Type B pancreatic cell (in vitro differentiated cells): ENCODE data around the gene CAMK1D. TPM values are rescaled to one million over a fixed set of nuclear protein-coding genes. Genes with fewer than 3 reads are reported as not detected.

Experiments
- DNase-seq: peaks from one replicate; pipeline ENCODE4 v3.0.0; 2021; ENCODE audit warnings: mixed read lengths; ENCODE audit not compliant: unreplicated experiment; ENCODE audit errors: extremely low spot score
- H3K27ac Mint-ChIP-seq: 2 replicates; pipeline ENCODE4 v1.8.0; 2021; ENCODE audit warnings: mild to moderate bottlenecking, mixed read lengths
- H3K27me3 Mint-ChIP-seq: 2 replicates; pipeline ENCODE4 v1.8.0; 2021; ENCODE audit warnings: mixed read lengths
- H3K36me3 Mint-ChIP-seq: 2 replicates; pipeline ENCODE4 v1.8.0; 2021; ENCODE audit warnings: mixed read lengths
- H3K4me1 Mint-ChIP-seq: one replicate; pipeline ENCODE4 v1.8.0; 2021; ENCODE audit warnings: mixed read lengths; ENCODE audit not compliant: unreplicated experiment
- H3K4me3 Mint-ChIP-seq: 2 replicates; pipeline ENCODE4 v1.8.0; 2021; ENCODE audit warnings: mild to moderate bottlenecking, mixed read lengths
- H3K9me3 Mint-ChIP-seq: 2 replicates; pipeline ENCODE4 v1.8.0; 2021; ENCODE audit warnings: mixed read lengths
- total RNA-seq: library from RNA; stranded (reverse); gene quantifications from 2 replicates; pipeline ENCODE4 v1.2.1, GENCODE V29; 2021; ENCODE audit warnings: low replicate concordance
- TF ChIP-seq, protein P1 (sequence below): fragments of 200-600 bp; sonication (generic); conservative IDR thresholded peaks from 2 replicates; pipeline ENCODE4 v1.5.0; 2021; ENCODE audit warnings: antibody characterized with exemption, mild to moderate bottlenecking

The CAMK1D gene
- total RNA-seq, 1 donor from 2014 or later: 12.2 TPM

DNA sequence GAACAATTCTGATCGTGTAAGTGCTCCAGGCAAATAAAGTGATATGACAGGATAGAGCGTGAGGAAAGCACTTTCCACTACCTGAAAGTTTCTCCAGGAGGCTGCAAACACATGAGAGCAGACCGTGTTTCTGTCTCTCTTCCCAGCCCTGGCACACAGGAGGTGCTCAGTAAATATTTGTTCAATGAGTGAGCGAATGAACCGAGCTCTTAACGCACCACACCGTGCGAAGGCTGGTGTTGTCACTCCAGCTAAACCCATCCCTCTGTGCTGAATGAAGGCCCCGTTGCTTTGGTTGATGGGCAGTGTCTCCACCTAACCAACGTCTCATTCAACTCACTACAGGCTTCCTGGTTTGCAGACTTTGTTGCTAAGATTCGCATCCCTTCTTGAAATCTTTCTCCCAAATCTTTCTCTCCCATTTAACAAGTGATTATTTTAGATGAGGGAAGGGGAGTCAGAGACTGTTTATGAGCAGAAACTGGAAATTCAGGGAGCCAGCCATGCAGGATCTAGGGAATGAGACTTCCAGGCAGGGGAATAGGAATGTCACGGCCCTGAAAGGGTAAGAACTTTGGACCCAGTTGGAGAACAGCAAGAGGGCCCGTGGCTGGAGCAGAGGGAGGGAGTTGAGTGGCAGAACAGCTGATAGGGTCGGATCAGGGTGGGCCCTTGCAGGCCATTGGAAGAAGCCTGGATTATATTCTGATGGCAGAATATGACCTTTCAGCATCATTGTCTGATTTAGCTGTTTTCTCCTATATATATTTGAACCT lies 282.6 kb downstream of the CAMK1D start:
- TF ChIP-seq, protein P1, sequence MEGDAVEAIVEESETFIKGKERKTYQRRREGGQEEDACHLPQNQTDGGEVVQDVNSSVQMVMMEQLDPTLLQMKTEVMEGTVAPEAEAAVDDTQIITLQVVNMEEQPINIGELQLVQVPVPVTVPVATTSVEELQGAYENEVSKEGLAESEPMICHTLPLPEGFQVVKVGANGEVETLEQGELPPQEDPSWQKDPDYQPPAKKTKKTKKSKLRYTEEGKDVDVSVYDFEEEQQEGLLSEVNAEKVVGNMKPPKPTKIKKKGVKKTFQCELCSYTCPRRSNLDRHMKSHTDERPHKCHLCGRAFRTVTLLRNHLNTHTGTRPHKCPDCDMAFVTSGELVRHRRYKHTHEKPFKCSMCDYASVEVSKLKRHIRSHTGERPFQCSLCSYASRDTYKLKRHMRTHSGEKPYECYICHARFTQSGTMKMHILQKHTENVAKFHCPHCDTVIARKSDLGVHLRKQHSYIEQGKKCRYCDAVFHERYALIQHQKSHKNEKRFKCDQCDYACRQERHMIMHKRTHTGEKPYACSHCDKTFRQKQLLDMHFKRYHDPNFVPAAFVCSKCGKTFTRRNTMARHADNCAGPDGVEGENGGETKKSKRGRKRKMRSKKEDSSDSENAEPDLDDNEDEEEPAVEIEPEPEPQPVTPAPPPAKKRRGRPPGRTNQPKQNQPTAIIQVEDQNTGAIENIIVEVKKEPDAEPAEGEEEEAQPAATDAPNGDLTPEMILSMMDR: no peak
- peak overlapping the region; percentile 80 for H3K27ac Mint-ChIP-seq
- H3K36me3 Mint-ChIP-seq: peaks cover 5% of the 10 kb centered on the region
- no peak overlapping the region for H3K4me3 Mint-ChIP-seq
- H3K9me3 Mint-ChIP-seq: peaks cover 5% of the 10 kb centered on the region
- no peak for DNase-seq
- no peaks in the 10 kb centered on the region for H3K27me3 Mint-ChIP-seq
- H3K4me1 Mint-ChIP-seq: peaks cover 16% of the 10 kb centered on the region

DNA sequence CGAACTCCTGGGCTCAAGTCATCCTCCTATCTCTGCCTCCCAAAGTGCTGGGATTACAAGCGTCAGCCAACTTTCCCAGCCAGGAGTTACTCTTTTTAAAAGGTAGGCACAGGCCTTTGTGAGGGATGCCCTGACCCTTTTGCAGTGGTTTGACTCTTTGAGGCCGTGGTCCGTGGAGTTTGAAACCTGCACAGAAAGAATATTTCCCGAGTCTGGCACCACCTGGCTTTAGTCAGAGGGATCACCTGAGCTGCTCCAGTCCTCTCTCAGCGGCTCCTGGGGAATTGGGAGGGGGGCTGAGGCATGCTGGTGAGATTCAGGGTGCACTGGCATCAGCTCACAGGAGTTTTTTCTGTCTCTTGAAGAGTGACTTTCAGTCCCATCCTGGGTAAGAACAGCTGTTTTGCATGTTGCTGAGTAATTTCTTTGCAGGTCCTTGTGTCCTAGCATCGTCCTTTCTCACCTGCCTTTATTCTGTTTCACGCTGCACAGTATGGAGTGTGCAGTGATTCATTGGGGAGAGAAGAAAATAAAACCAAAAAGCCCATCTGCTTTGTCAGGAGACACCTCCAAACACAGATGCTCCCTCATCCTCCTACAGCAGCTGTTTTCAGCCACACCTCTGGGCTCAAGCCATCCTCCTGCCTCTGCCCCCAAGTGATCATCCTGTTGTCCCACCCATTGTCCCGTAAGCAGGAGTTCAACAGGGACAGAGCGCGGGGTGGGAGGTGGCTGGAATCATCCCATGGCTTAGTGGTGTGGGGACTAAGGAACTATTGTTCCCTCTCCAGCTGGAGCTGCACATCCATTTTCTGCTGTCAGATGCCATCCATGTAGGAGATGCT lies 284.7 kb downstream of the CAMK1D start:
- Mint-ChIP-seq H3K36me3 (peaks cover 5% of the 10 kb centered on the region), H3K4me3 (no peak overlapping the region), H3K4me1 (peaks cover 22% of the 10 kb centered on the region), H3K27ac (no peak overlapping the region), H3K9me3 (peaks cover 5% of the 10 kb centered on the region), H3K27me3 (no peaks in the 10 kb centered on the region)
- TF ChIP-seq, protein P1: no peak
- no peak for DNase-seq

DNA sequence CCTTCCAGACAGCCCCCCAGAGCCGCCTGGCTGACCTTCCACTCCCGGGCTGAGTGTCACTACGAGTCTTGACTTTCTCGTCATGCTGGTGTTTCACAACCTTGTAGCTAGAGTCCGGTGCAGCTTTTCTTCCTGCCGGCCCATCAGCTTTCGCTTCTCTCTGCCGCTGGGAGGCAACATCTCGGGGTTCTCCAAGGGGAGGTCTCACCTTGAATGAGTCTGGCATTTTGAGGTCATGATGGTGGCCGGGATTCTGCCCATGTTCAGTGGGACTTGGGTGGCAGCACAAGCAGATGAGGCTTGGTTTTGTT lies 285.2 kb downstream of the CAMK1D start:
- H3K27ac Mint-ChIP-seq: no peak overlapping the region

GRCh38 chr10:12635127-12635541 lies 285.8 kb downstream of the CAMK1D start:
- Mint-ChIP-seq H3K36me3 (peaks cover 5% of the 10 kb centered on the region), H3K27me3 (no peaks in the 10 kb centered on the region), H3K4me1 (peaks cover 25% of the 10 kb centered on the region), H3K9me3 (peaks cover 5% of the 10 kb centered on the region), H3K27ac (no peak overlapping the region), H3K4me3 (no peak overlapping the region)
- no peak for DNase-seq
- TF ChIP-seq, protein P1: no peak

More for the DNA sequence above, 285.2 kb downstream of the CAMK1D start:
- Mint-ChIP-seq H3K4me1 (peaks cover 22% of the 10 kb centered on the region), H3K9me3 (peaks cover 5% of the 10 kb centered on the region), H3K27me3 (no peaks in the 10 kb centered on the region), H3K4me3 (no peak overlapping the region), H3K36me3 (peaks cover 5% of the 10 kb centered on the region)
- no peak for DNase-seq
- TF ChIP-seq, protein P1: no peak

DNA sequence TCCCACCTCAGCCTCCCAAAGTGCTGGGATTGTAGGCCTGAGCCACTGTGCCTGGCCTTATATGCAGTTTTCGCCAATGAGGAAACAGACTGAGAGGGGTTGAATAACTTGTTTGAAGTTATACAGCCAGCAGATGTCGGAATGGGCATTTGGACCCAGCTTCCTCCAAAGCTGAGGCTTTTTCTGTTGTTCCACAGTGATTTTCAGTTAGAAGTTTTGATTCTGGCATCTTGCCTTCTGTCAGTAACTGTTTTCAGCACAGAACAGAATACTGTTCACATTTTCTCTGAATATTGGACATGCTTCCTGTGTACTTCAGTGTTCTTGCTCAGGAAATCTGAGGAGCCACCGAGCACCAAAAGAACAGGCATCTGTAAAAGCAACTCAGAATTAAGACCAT lies 287.2 kb downstream of the CAMK1D start:
- Mint-ChIP-seq H3K27me3 (no peaks in the 10 kb centered on the region), H3K9me3 (no peaks in the 10 kb centered on the region), H3K36me3 (no peaks in the 10 kb centered on the region), H3K4me1 (peaks cover 27% of the 10 kb centered on the region), H3K27ac (no peak overlapping the region), H3K4me3 (no peak overlapping the region)
- TF ChIP-seq, protein P1: no peak
- no peak for DNase-seq
